ENCODE measurements around the gene POU5F1. TPM values are rescaled to one million over a fixed set of nuclear protein-coding genes. Genes with fewer than 3 reads are reported as not detected.
A peak's percentile ranks its signal among the peaks of the same experiment; 100 is the strongest.
"Not testable (repeated sequence)": the region's sequence is repeated elsewhere in the genome, so short reads cannot be mapped to it uniquely, and the experiment has no call there.

POU5F1 gene
- total RNA-seq, 1 donor from 2014 or later, result 48.8 TPM

- Mint-ChIP-seq H3K9me3 (ENCODE audit: unreplicated experiment) (no peaks in the 10 kb centered on the region), H3K36me3 (ENCODE audit: unreplicated experiment) (no peaks in the 10 kb centered on the region), H3K27ac (ENCODE audit: unreplicated experiment) (no peak overlapping the region), H3K4me3 (ENCODE audit: unreplicated experiment) (no peak overlapping the region), H3K4me1 (ENCODE audit: low read depth, unreplicated experiment) (no peaks in the 10 kb centered on the region), H3K27me3 (ENCODE audit: unreplicated experiment) (no peaks in the 10 kb centered on the region)
- no peak for TF ChIP-seq CTCF (IDR thresholded peaks at IDR 0.05; ENCODE audit: partially characterized antibody, unreplicated experiment)
- no peak for DNase-seq
Observed at GRCh38 chr6:31203345-31203979, 33.0 kb upstream of the POU5F1 start.

- Mint-ChIP-seq H3K9me3 (ENCODE audit: unreplicated experiment) (no peaks in the 10 kb centered on the region), H3K4me3 (ENCODE audit: unreplicated experiment) (no peak overlapping the region), H3K36me3 (ENCODE audit: unreplicated experiment) (no peaks in the 10 kb centered on the region), H3K27me3 (ENCODE audit: unreplicated experiment) (no peaks in the 10 kb centered on the region), H3K27ac (ENCODE audit: unreplicated experiment) (no peak overlapping the region), H3K4me1 (ENCODE audit: low read depth, unreplicated experiment) (no peaks in the 10 kb centered on the region)
- no peak for TF ChIP-seq CTCF (IDR thresholded peaks at IDR 0.05; ENCODE audit: partially characterized antibody, unreplicated experiment)
- no peak for DNase-seq
Observed at GRCh38 chr6:31202259-31203166, 32.0 kb upstream of the POU5F1 start.

GRCh38 chr6:31199105-31199452 is 28.6 kb upstream of the POU5F1 start:
- not testable (repeated sequence) for DNase-seq; H3K27ac Mint-ChIP-seq (ENCODE audit: unreplicated experiment); H3K36me3 Mint-ChIP-seq (ENCODE audit: unreplicated experiment); H3K27me3 Mint-ChIP-seq (ENCODE audit: unreplicated experiment); H3K9me3 Mint-ChIP-seq (ENCODE audit: unreplicated experiment); H3K4me1 Mint-ChIP-seq (ENCODE audit: low read depth, unreplicated experiment)
- peak overlapping the region; percentile 49 for H3K4me3 Mint-ChIP-seq (ENCODE audit: unreplicated experiment)

GRCh38 chr6:31197559-31198305 is 27.2 kb upstream of the POU5F1 start:
- Mint-ChIP-seq H3K27ac (ENCODE audit: unreplicated experiment) (peak overlapping the region; percentile 45), H3K4me1 (ENCODE audit: low read depth, unreplicated experiment) (no peaks in the 10 kb centered on the region), H3K4me3 (ENCODE audit: unreplicated experiment) (peak overlapping the region; percentile 83), H3K27me3 (ENCODE audit: unreplicated experiment) (peaks cover 7% of the 10 kb centered on the region), H3K9me3 (ENCODE audit: unreplicated experiment) (peaks cover 1% of the 10 kb centered on the region), H3K36me3 (ENCODE audit: unreplicated experiment) (peaks cover 5% of the 10 kb centered on the region)
- no peak for TF ChIP-seq CTCF (IDR thresholded peaks at IDR 0.05; ENCODE audit: partially characterized antibody, unreplicated experiment)
- peak; percentile 70 for DNase-seq

- H3K4me1 Mint-ChIP-seq (ENCODE audit: low read depth, unreplicated experiment); H3K9me3 Mint-ChIP-seq (ENCODE audit: unreplicated experiment); H3K36me3 Mint-ChIP-seq (ENCODE audit: unreplicated experiment); DNase-seq; H3K27me3 Mint-ChIP-seq (ENCODE audit: unreplicated experiment): not testable (repeated sequence)
- Mint-ChIP-seq H3K27ac (ENCODE audit: unreplicated experiment) (peak overlapping the region; percentile 74), H3K4me3 (ENCODE audit: unreplicated experiment) (peak overlapping the region; percentile 83)
Observed at GRCh38 chr6:31196251-31197022, 26.0 kb upstream of the POU5F1 start.

- DNase-seq; H3K9me3 Mint-ChIP-seq (ENCODE audit: unreplicated experiment); H3K4me3 Mint-ChIP-seq (ENCODE audit: unreplicated experiment); H3K27ac Mint-ChIP-seq (ENCODE audit: unreplicated experiment); H3K27me3 Mint-ChIP-seq (ENCODE audit: unreplicated experiment); H3K36me3 Mint-ChIP-seq (ENCODE audit: unreplicated experiment); H3K4me1 Mint-ChIP-seq (ENCODE audit: low read depth, unreplicated experiment): not testable (repeated sequence)
Observed at GRCh38 chr6:31195308-31195979, 25.0 kb upstream of the POU5F1 start.

Data from glutamatergic neuron (in vitro differentiated cells).